Subcutaneous abdominal adipose tissue (tissue), 5 donors: ENCODE measurements around the gene ZNF25.
A peak's percentile ranks its signal among the peaks of the same experiment; 100 is the strongest.
"Not testable (repeated sequence)": the region's sequence is repeated elsewhere in the genome, so short reads cannot be mapped to it uniquely, and the experiment has no call there.

Experiments
- H3K27ac ChIP-seq: one replicate; pipeline ENCODE4 v1.7.0; 2013; ENCODE audit warnings: low read depth, mild to moderate bottlenecking, inconsistent platforms, low read length, moderate library complexity
- H3K27me3 ChIP-seq, 5 donors: one replicate each; pipeline ENCODE4 v1.7.0; 2013; ENCODE audit warnings: low read length in 5 of 5, inconsistent platforms in 1 of 5; ENCODE audit not compliant: control insufficient read depth in 5 of 5, insufficient read depth in 4 of 5
- H3K36me3 ChIP-seq, 5 donors: one replicate each; pipeline ENCODE4 v1.7.0; 2013; ENCODE audit warnings: low read length in 5 of 5; ENCODE audit not compliant: control insufficient read depth in 5 of 5, insufficient read depth in 5 of 5
- H3K4me1 ChIP-seq, 5 donors: one replicate each; pipeline ENCODE4 v1.7.0; 2013; ENCODE audit warnings: low read length in 5 of 5, mild to moderate bottlenecking in 3 of 5, moderate library complexity in 1 of 5; ENCODE audit not compliant: control insufficient read depth in 5 of 5, insufficient read depth in 5 of 5
- H3K4me3 ChIP-seq, 5 donors: one replicate each; pipeline ENCODE4 v1.7.0; 2013; ENCODE audit warnings: low read length in 5 of 5, low read depth in 1 of 5
- H3K9ac ChIP-seq, 5 donors: one replicate each; pipeline ENCODE4 v1.7.0; 2013; ENCODE audit warnings: low read length in 5 of 5, mild to moderate bottlenecking in 4 of 5, moderate library complexity in 3 of 5
- H3K9me3 ChIP-seq, 5 donors: one replicate each; pipeline ENCODE4 v1.7.0; 2013; ENCODE audit warnings: low read length in 5 of 5; ENCODE audit not compliant: control insufficient read depth in 5 of 5
- donor health status: healthy.
- donor health status: healthy.
- donor health status: healthy.
- donor health status: healthy.
- donor health status: healthy.

The ZNF25 gene

DNA sequence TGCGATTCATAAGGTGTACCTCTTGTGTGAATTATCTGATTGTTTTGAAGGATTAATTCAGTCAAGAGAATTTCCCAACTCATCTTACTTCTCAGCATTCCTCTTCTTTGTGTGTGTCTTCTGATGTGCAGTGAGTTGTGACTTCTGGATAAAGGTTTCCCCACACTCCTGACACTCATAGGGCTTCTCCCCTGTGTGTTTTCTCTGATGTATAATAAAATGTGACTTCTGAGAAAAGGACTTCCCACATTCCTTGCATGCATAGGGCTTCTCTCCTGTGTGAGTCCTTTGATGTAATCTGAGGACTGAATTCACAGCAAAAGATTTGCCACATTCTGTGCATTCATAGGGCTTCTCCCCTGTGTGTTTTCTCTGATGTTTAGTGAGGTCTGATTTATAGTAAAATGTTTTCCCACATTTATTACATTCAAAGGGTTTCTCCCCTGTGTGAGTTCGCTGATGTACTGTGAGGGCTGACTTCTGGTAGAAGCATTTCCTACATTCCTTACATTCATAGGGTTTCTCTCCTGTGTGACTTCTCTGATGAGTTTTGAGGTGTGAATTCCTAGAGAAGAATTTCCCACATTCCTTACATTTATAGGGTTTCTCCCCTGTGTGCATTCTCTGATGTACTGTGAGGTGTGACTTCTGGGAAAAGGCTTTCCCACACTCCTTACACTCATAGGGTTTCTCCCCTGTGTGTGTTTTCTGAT, 24.2 kb downstream of the ZNF25 start:
- peaks cover 0 to 7% (median 0%) of the 10 kb centered on the region in 5 donors for H3K4me1 ChIP-seq
- no peak overlapping the region for H3K4me3 ChIP-seq
- H3K36me3 ChIP-seq, result peaks cover 56 to 71% (median 65%) of the 10 kb centered on the region in 5 donors
- peaks cover 0 to 6% (median 0%) of the 10 kb centered on the region in 5 donors for H3K9me3 ChIP-seq
- peaks cover 0 to 4% (median 0%) of the 10 kb centered on the region in 5 donors for H3K27me3 ChIP-seq
- peak overlapping the region in 1 of 5 donors; percentile 87 for H3K9ac ChIP-seq
- no peak overlapping the region for H3K27ac ChIP-seq

DNA sequence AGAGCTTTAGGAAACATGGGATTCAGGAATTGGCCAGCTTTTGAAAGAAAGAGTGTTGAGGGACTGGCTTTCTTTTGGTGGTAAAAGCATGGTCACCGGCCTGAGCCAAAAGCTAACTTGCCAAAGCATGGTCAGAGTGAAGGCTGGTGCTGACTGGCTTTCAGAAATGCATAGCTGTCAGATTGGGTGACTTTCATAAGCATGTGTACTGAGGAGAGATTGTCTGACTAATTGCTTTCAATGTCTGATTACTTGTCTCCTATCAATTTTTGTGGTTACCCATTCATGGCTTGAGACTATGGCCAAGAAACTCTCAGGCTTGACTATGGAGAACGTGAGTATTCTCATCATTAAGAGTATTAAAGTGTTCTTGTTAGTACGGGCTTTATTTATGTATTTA, 28.2 kb downstream of the ZNF25 start:
- Histone ChIP-seq H3K4me1 (peaks cover 0 to 7% (median 0%) of the 10 kb centered on the region in 5 donors), H3K36me3 (peaks cover 26 to 40% (median 31%) of the 10 kb centered on the region in 5 donors), H3K27me3 (peaks cover 0 to 4% (median 0%) of the 10 kb centered on the region in 5 donors), H3K4me3 (no peak overlapping the region), H3K9ac (no peak overlapping the region), H3K27ac (no peak overlapping the region), H3K9me3 (peaks cover 0 to 6% (median 0%) of the 10 kb centered on the region in 5 donors)

DNA sequence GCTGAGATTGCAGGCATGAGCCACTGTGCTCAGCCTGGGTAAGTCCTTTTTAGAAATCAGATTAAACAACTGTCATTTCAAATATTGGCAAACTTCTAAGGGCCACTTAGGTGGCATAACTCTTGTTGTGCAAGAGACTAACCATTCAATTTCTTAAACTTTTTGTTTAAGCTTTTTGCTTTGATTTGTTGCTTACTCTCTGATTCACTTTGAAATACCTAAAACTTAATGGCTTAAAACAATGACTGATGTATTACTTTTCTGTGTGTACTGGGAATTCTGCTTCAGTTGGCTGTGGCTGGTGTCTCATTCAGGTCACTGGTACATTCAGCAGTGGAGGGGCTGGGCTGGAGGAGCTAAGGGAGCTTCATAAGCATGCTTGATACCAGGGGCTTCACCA, 28.9 kb downstream of the ZNF25 start:
- H3K9ac ChIP-seq, result no peak overlapping the region
- peaks cover 0 to 2% (median 0%) of the 10 kb centered on the region in 5 donors for H3K9me3 ChIP-seq
- peaks cover 19 to 34% (median 24%) of the 10 kb centered on the region in 5 donors for H3K36me3 ChIP-seq
- peaks cover 0 to 3% (median 0%) of the 10 kb centered on the region in 5 donors for H3K4me1 ChIP-seq
- no peak overlapping the region for H3K27ac ChIP-seq
- H3K27me3 ChIP-seq, result peaks cover 0 to under 1% (median 0%) of the 10 kb centered on the region in 5 donors
- no peak overlapping the region for H3K4me3 ChIP-seq

DNA sequence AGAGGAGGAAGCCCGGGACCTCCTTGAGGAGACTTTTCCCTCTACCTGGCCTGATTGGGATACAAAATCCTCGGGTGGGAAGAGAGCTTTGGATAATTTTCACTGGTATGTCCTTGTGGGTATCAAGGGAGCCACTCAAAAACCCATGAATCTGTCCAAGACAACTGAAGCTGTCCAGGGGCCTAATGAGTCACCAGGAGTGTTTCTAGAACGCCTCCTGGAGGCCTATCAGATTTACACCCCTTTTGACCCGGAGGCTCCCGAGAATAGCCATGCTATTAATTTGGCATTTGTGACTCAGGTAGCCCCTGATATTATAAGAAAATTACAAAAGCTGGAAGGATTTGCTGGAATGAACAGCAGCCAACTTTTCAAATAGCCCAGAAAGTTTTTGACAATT, 38.6 kb downstream of the ZNF25 start:
- H3K9ac ChIP-seq, result no peak overlapping the region
- no peak overlapping the region for H3K4me3 ChIP-seq
- H3K4me1 ChIP-seq, result no peaks in the 10 kb centered on the region
- peaks cover 0 to 2% (median 0%) of the 10 kb centered on the region in 5 donors for H3K36me3 ChIP-seq
- no peak overlapping the region for H3K27ac ChIP-seq
- no peaks in the 10 kb centered on the region for H3K9me3 ChIP-seq
- no peaks in the 10 kb centered on the region for H3K27me3 ChIP-seq

DNA sequence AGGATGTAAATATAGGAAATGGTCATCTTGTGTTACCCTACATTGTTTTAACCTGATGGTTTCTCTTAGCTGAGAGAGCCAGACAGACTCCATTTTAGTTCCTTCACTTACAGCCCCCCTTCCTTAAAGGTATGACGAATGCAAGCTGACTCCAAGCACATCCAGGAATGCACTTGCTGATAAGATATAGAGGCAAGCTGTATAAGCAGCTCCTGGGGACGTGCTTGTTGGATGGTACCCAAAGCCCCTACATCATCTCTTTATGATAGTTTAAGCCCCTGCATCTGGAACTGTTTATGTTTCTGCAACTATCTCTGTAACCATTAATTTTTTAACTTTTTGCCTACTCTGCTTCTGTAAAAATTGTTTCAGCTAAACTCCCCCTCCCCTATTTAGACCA, 41.7 kb downstream of the ZNF25 start:
- Histone ChIP-seq H3K4me1 (no peaks in the 10 kb centered on the region), H3K27me3 (no peaks in the 10 kb centered on the region), H3K4me3 (no peak overlapping the region), H3K27ac (no peak overlapping the region), H3K9me3 (peaks cover 0 to 2% (median 0%) of the 10 kb centered on the region in 5 donors), H3K9ac (no peak overlapping the region), H3K36me3 (no peaks in the 10 kb centered on the region)

DNA sequence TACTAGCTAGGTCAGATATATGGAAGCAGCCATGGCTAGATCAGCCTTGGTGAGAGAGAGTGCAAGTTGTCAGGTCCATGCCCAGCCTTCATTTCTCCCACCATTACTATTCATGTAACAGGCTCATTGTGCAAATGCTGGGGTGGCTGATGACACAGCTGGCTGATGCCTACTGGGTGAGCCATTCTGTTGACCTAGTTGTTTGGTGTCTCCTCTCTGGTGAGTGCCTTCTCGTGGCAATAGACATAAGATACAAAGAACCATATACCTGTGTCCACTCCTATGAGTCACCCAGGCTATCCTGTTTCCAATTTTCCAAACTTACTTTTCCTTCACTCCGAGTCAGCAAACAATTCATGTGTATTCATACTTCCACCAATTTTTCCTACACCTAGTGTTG, 46.0 kb downstream of the ZNF25 start:
- Histone ChIP-seq H3K27ac (no peak overlapping the region), H3K4me3 (no peak overlapping the region), H3K4me1 (no peaks in the 10 kb centered on the region)

DNA sequence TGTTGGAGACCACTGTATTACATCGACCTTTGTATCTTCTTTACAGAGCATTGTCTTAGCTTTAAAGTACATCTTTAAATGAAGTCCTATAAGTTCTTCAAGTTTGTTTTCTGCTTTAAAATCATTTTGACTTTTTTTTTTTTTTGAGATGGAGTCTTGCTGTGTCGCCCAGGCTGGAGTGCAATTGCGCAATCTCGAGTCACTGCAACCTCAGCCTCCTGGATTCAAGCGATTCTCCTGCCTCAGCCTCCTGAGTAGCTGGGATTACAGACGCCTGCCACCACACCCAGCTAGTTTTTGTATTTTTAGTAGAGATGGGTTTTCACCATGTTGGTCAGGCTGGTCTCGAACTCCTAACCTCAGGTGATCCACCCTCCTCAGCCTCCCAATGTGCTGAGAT, 68.3 kb downstream of the ZNF25 start:
- not testable (repeated sequence) for H3K4me1 ChIP-seq, H3K27ac ChIP-seq, H3K36me3 ChIP-seq, H3K27me3 ChIP-seq, H3K4me3 ChIP-seq, H3K9ac ChIP-seq
- peaks cover 0 to 15% (median 5%) of the 10 kb centered on the region in 5 donors for H3K9me3 ChIP-seq

More for the DNA sequence above, 46.0 kb downstream of the ZNF25 start:
- H3K27me3 ChIP-seq, result no peaks in the 10 kb centered on the region
- H3K36me3 ChIP-seq, result no peaks in the 10 kb centered on the region
- H3K9ac ChIP-seq, result no peak overlapping the region
- H3K9me3 ChIP-seq, result peaks cover 0 to 2% (median 0%) of the 10 kb centered on the region in 5 donors

DNA sequence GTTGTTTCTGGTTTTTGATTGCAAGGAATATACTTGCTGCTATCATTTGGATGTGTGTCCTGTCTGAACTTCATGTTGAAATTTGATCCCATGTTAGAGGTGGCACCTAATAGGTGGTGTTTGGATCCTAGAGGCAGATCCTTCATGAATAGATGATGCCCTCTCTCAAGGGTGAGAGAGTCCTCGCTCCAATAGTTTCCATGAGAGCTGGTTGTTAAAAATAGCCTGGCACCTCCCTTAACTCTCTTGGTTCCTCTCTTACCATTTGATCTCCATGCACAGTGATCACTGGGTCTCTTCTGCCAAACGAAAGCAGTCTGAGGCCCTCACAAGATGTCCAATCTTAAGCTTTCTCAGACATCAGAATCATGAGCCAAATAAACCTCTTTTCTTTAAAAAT, 70.1 kb downstream of the ZNF25 start:
- Histone ChIP-seq H3K27me3 (no peaks in the 10 kb centered on the region), H3K9ac (no peak overlapping the region), H3K4me3 (no peak overlapping the region), H3K36me3 (no peaks in the 10 kb centered on the region), H3K27ac (no peak overlapping the region), H3K9me3 (peaks cover 0 to 15% (median 5%) of the 10 kb centered on the region in 5 donors), H3K4me1 (no peaks in the 10 kb centered on the region)
